Type B pancreatic cell (in vitro differentiated cells): ENCODE results near the gene OR4D2. TPM values are rescaled to one million over a fixed set of nuclear protein-coding genes. Genes with fewer than 3 reads are reported as not detected.

ENCODE experiments used
- DNase-seq: peaks from one replicate; pipeline ENCODE4 v3.0.0; 2021; ENCODE audit warnings: mixed read lengths; ENCODE audit not compliant: unreplicated experiment; ENCODE audit errors: extremely low spot score
- H3K27ac Mint-ChIP-seq: 2 replicates; pipeline ENCODE4 v1.8.0; 2021; ENCODE audit warnings: mild to moderate bottlenecking, mixed read lengths
- H3K27me3 Mint-ChIP-seq: 2 replicates; pipeline ENCODE4 v1.8.0; 2021; ENCODE audit warnings: mixed read lengths
- H3K36me3 Mint-ChIP-seq: 2 replicates; pipeline ENCODE4 v1.8.0; 2021; ENCODE audit warnings: mixed read lengths
- H3K4me1 Mint-ChIP-seq: one replicate; pipeline ENCODE4 v1.8.0; 2021; ENCODE audit warnings: mixed read lengths; ENCODE audit not compliant: unreplicated experiment
- H3K4me3 Mint-ChIP-seq: 2 replicates; pipeline ENCODE4 v1.8.0; 2021; ENCODE audit warnings: mild to moderate bottlenecking, mixed read lengths
- H3K9me3 Mint-ChIP-seq: 2 replicates; pipeline ENCODE4 v1.8.0; 2021; ENCODE audit warnings: mixed read lengths
- total RNA-seq: library from RNA; stranded (reverse); gene quantifications from 2 replicates; pipeline ENCODE4 v1.2.1, GENCODE V29; 2021; ENCODE audit warnings: low replicate concordance
- TF ChIP-seq, protein P1 (sequence below): fragments of 200-600 bp; sonication (generic); conservative IDR thresholded peaks from 2 replicates; pipeline ENCODE4 v1.5.0; 2021; ENCODE audit warnings: antibody characterized with exemption, mild to moderate bottlenecking

OR4D2 gene
- total RNA-seq, 1 donor from 2014 or later = not detected

GRCh38 chr17:58186591-58186990, 19.8 kb downstream of the OR4D2 start:
- Mint-ChIP-seq H3K4me1 (peaks cover 6% of the 10 kb centered on the region), H3K27ac (no peak overlapping the region), H3K9me3 (no peaks in the 10 kb centered on the region), H3K27me3 (peaks cover 50% of the 10 kb centered on the region), H3K4me3 (no peak overlapping the region), H3K36me3 (no peaks in the 10 kb centered on the region)
- DNase-seq = no peak
- TF ChIP-seq, protein P1, sequence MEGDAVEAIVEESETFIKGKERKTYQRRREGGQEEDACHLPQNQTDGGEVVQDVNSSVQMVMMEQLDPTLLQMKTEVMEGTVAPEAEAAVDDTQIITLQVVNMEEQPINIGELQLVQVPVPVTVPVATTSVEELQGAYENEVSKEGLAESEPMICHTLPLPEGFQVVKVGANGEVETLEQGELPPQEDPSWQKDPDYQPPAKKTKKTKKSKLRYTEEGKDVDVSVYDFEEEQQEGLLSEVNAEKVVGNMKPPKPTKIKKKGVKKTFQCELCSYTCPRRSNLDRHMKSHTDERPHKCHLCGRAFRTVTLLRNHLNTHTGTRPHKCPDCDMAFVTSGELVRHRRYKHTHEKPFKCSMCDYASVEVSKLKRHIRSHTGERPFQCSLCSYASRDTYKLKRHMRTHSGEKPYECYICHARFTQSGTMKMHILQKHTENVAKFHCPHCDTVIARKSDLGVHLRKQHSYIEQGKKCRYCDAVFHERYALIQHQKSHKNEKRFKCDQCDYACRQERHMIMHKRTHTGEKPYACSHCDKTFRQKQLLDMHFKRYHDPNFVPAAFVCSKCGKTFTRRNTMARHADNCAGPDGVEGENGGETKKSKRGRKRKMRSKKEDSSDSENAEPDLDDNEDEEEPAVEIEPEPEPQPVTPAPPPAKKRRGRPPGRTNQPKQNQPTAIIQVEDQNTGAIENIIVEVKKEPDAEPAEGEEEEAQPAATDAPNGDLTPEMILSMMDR = no peak

- Mint-ChIP-seq H3K9me3 (no peaks in the 10 kb centered on the region), H3K4me1 (peaks cover 6% of the 10 kb centered on the region), H3K36me3 (no peaks in the 10 kb centered on the region), H3K4me3 (no peak overlapping the region), H3K27me3 (peaks cover 50% of the 10 kb centered on the region), H3K27ac (no peak overlapping the region)
- TF ChIP-seq, protein P1 = no peak
- no peak for DNase-seq
These were observed 20.3 kb downstream of the OR4D2 start for GRCh38 chr17:58187063-58187462.

DNA sequence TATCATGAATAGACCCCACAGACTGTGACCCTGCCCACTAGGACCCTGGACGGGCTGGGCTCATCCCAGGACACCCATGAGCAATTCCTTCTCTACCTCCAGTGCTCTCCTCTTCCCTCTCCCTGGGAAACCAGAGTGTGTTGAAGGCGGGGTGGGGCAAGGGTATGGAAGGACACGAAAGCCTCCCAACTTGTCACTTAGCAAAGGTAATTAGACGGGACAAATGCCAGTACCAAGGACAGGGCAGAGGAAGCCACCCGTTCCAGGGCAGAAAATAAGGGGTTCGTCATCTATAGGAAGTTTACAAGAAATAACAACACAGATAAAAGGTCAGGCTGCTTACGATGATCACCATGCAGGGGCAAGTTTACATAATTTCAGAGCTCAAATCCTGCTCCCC, 20.9 kb downstream of the OR4D2 start:
- H3K4me1 Mint-ChIP-seq = peaks cover 6% of the 10 kb centered on the region
- TF ChIP-seq, protein P1 = no peak
- H3K27me3 Mint-ChIP-seq = peaks cover 50% of the 10 kb centered on the region
- H3K9me3 Mint-ChIP-seq = no peaks in the 10 kb centered on the region
- no peaks in the 10 kb centered on the region for H3K36me3 Mint-ChIP-seq
- no peak overlapping the region for H3K27ac Mint-ChIP-seq
- H3K4me3 Mint-ChIP-seq = no peak overlapping the region
- DNase-seq = no peak

DNA sequence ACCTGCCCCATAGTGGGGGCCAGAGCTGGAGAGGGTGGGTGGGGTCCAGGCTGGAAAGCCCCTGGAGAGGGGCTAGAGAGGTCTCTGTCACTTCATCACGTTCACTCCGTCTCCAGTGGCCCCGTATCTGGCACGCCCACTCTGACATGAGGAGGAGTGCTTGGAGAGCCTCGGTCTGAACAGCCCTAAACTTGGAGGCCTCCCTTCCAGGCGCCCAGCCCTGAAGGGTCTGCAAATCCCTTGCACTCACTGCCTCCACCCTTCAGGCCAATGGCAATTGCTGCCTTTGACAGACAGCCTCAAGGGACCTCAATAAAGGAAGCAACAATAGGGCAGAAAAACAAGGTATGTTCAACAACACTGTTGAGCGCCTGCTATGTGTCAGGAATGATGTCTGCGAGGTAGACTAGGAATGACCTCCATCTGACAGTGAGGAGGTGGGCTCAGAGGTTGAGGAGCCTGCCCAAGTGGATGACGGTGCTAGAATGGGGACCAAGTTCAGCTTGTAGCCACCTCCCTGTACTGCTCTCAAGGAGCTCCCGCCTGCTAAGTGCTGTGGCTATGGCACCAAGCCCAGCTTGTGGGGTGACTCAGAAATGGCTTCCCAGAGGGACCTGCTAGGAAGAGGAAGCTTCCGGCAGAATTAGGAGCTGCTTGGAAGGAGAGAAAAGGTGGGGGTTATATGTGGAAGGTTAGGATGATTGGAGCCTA, 22.8 kb downstream of the OR4D2 start:
- TF ChIP-seq, protein P1 = no peak

DNA sequence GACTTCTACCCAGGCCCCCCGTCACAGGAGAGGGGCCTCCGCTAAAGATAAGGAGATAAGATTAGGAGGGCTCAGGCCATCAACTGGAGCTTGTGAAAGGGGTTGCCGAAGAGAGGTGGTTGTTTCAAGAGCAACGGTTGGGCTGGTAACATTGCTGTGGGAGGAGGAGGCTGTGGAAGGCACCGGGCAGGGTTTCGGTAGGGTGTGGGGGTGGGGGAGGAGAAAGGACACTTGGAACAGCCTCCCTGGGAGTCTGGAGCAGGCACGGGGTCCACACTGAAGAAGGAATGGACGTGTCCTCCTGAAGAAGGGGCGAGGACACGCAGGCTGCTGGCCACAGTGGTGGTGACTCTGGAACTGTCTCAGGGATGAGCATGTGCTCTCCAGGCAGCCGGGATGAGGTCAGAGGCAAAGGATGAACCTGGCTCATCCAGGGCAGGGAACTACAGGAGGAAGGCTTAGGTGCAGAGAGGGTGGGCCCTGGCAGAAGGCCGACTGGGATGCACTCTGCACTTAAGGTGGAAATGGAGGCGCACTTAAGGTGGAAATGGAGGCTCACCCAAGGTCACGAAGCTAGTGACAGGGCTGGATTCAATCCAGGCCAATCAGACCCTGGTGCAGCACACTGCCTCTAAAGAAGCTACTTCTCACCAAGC, 24.6 kb downstream of the OR4D2 start:
- H3K9me3 Mint-ChIP-seq = no peaks in the 10 kb centered on the region
- H3K4me3 Mint-ChIP-seq = no peak overlapping the region
- H3K4me1 Mint-ChIP-seq = no peaks in the 10 kb centered on the region
- H3K27me3 Mint-ChIP-seq = peaks cover 56% of the 10 kb centered on the region
- H3K36me3 Mint-ChIP-seq = no peaks in the 10 kb centered on the region
- H3K27ac Mint-ChIP-seq = no peak overlapping the region
- TF ChIP-seq, protein P1 = no peak
- no peak for DNase-seq

More for the DNA sequence above, 22.8 kb downstream of the OR4D2 start:
- no peak for DNase-seq
- Mint-ChIP-seq H3K4me3 (no peak overlapping the region), H3K27me3 (peaks cover 58% of the 10 kb centered on the region), H3K4me1 (peaks cover 1% of the 10 kb centered on the region), H3K36me3 (no peaks in the 10 kb centered on the region), H3K9me3 (no peaks in the 10 kb centered on the region), H3K27ac (no peak overlapping the region)
